HFF-Myc (cell line): ENCODE results near the gene ADGRD1.

ENCODE experiments used
- DNase-seq: peaks from one replicate; pipeline ENCODE4 v3.0.0-alpha.2; 2011; ENCODE audit warnings: low read depth; ENCODE audit errors: extremely low read depth
- H3K4me3 ChIP-seq: replicated peaks from 2 replicates; pipeline ENCODE4 v1.5.1; 2011; ENCODE audit warnings: low read depth, mild to moderate bottlenecking, control low read depth, low read length
- TF ChIP-seq, protein P1 (sequence below): IDR thresholded peaks from 2 replicates; pipeline ENCODE4 v1.5.1; 2012; ENCODE audit warnings: mild to moderate bottlenecking, low read depth, low read length, control low read depth; ENCODE audit errors: missing control alignments

The ADGRD1 gene

DNA sequence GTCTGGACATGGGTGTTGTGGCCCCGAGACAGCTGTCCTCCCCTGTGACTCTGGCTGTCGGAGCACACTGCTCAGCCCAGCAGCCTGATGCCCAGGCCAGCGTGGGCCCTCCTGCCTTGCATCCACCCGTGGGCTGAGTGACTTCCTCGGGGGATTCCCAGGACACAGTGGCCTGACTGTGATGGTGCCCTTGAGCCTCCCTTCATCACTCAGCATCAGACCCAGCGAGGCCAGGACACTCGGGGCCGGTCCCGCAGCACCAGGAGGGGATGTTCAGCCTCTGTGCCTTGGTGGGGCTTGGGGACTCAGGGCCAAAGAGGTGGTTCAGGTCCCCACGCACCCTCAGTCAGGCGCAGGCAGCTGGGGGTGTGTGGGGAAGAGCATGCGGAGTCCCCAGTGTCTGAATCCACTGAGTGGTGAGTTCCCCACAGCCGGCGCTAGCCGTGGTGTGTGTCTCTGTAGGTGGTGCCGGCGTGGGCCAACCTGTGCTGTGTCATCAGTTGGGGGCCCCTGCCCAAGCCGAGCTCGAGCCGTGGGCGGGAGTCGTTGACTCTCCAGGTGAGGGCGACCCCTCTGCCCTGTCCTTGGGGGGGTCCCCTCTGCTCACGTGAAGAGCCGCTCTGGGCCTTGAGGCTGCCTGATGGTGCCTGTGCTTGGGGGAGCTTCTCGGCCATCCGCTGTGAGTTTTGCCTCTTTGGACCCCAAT is 185.8 kb downstream of the ADGRD1 start:
- no peak for DNase-seq
- TF ChIP-seq, protein P1, sequence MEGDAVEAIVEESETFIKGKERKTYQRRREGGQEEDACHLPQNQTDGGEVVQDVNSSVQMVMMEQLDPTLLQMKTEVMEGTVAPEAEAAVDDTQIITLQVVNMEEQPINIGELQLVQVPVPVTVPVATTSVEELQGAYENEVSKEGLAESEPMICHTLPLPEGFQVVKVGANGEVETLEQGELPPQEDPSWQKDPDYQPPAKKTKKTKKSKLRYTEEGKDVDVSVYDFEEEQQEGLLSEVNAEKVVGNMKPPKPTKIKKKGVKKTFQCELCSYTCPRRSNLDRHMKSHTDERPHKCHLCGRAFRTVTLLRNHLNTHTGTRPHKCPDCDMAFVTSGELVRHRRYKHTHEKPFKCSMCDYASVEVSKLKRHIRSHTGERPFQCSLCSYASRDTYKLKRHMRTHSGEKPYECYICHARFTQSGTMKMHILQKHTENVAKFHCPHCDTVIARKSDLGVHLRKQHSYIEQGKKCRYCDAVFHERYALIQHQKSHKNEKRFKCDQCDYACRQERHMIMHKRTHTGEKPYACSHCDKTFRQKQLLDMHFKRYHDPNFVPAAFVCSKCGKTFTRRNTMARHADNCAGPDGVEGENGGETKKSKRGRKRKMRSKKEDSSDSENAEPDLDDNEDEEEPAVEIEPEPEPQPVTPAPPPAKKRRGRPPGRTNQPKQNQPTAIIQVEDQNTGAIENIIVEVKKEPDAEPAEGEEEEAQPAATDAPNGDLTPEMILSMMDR = no peak
- H3K4me3 ChIP-seq = no peak overlapping the region

DNA sequence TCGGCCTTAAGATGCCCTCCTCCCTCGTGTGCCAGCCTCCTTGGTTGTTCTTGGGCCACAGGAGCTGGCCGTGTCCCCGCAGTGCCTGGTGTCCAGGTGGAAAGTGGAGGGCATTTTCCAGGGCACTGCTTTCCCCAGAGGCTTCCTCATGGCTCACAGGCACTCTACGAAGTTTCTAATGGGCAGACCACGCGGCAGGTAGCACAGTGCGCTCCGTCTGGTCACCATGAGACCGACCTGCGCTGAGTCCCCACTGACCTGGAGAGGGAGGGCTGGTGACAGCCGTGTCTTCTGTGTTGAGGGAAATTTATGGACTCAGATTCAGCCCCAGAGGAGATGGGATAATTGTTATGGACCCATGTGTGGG is 186.3 kb downstream of the ADGRD1 start:
- DNase-seq = no peak
- no peak overlapping the region for H3K4me3 ChIP-seq
- TF ChIP-seq, protein P1 = no peak

DNA sequence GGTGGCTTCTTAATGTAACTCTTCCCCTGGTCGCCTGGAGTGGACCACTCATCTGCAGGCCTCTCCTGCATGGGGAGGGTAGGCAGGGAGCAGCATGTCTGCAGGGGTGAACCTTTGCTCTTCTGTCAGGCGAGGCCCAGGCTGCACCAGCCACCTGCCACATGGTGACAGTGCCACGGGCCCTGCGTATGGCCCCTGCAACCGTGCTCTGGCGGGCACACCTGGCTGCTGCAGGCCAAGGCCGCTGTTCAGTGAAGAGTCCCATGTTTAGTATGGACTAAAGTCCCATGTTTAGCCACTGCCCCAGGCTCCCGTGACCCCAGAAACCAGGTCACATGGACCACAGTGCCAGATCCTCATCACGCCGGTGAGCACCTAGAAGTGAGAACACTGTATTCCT is 187.0 kb downstream of the ADGRD1 start:
- DNase-seq = no peak
- TF ChIP-seq, protein P1 = no peak
- no peak overlapping the region for H3K4me3 ChIP-seq

DNA sequence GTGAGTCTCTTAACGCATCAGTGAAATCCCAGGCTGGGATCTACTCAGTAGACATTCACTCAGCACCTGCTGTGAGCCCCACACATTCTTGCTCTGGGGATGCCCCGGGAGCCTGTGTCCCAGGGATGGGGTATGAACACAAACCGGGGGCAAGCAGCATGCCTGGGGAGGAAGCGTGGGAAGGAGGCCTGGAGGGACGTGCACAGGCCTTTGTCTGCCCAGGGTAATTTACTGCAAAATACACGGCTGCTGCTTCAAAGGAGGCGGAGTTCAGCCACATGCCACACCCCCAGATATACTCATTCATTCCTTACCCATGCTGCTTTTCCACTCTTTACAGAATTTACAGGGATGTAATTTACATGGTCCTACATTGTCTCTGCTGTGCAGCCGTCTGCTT is 187.8 kb downstream of the ADGRD1 start:
- DNase-seq = no peak
- TF ChIP-seq, protein P1 = no peak
- H3K4me3 ChIP-seq = no peak overlapping the region

DNA sequence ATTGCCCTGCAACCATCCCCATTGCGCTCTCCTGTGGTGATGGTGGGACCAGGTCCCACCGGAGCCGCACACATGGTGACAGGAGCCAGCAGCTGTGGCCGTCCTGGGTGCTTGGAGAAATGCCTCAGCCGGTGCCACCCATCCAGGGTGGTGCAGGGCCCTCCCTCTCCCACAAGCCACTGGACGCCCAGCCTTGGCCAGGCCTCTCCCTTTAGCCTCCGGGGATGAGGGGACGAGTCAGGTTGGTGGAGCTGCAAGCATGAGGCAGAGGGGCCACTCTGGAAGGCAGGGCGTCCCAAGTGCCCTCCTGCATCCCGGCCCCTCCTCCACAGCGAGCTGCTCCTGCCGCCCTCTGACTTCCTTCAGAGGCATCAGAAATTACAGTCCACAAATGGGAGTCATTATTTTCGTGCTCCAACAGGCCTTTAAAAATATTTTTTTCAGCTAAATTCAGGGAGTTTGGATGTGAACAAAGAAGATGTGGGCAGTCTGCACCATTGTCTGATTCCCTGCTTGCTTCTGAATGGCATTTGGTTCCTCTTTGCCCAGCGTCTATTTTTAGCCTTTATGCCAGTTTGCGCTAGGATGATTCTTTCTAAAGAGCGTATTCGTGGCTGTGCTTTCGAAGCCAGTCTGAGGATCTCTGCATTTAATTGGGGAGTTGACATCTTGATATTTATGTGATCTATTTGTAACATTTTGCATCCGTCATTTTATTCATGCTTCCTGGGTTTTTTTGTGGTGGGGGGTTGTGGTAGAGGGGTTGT is 189.4 kb downstream of the ADGRD1 start:
- TF ChIP-seq, protein P1 = no peak
- H3K4me3 ChIP-seq = no peak overlapping the region
- no peak for DNase-seq

DNA sequence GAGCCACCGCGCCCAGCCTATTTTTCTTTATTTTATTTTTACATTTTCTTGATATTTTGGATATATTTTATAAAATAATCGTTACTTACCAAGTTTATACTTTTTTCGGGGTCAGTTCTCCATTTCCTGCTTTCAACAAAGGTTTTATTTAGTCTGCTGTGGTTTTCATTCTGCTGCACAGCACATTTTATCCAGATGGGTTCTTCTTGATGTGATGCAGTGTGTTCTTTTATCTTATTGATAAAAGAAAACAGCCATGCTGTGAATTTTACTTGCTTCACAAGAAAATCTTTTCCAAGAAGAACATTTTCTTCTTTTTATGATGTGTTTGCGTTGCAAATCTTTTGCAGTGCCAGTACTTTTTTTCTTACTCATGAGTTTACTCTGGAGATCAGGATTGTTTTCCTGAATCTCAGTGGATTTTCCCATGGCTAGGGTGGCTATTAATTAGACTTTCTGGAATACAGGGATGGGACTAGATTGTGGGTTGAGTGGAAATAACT is 192.5 kb downstream of the ADGRD1 start:
- H3K4me3 ChIP-seq = no peak overlapping the region
- DNase-seq = no peak
- TF ChIP-seq, protein P1 = no peak
